Activated naive CD4-positive, alpha-beta T cell (primary cell): ENCODE measurements around the gene MCRIP2.
"Not testable (repeated sequence)": the region's sequence is repeated elsewhere in the genome, so short reads cannot be mapped to it uniquely, and the experiment has no call there.

Experiments used
- DNase-seq, 4 experiments: peaks; one replicate each; lab custom pipeline; 2025; lab: John Stamatoyannopoulos, UW

Gene MCRIP2

DNA sequence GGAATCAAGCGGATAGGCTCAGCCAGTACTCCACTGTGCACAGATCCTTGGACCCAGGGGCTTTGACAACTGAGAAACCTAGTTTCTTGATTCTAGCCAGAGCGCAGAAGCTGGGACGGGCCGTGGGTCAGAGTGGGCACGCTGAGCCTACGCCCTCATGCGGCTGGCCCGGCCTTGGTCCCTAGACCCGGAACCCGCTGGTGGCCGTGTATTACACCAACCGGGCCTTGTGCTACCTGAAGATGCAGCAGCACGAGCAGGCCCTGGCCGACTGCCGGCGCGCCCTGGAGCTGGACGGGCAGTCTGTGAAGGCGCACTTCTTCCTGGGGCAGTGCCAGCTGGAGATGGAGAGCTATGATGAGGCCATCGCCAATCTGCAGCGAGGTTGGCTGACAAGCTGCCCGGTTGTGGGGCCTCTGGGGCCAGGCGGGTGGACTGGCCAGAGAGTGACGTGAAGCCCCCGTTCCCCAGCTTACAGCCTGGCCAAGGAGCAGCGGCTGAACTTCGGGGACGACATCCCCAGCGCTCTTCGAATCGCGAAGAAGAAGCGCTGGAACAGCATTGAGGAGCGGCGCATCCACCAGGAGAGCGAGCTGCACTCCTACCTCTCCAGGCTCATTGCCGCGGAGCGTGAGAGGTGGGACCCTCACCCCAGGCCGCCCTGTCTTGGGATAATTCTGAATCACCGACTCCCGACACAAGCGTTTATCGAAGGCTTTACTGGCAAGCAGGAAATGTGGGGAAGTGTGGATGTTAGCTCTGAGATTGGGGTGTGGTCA lies 39.5 kb downstream of the MCRIP2 start:
- DNase-seq = no peak

DNA sequence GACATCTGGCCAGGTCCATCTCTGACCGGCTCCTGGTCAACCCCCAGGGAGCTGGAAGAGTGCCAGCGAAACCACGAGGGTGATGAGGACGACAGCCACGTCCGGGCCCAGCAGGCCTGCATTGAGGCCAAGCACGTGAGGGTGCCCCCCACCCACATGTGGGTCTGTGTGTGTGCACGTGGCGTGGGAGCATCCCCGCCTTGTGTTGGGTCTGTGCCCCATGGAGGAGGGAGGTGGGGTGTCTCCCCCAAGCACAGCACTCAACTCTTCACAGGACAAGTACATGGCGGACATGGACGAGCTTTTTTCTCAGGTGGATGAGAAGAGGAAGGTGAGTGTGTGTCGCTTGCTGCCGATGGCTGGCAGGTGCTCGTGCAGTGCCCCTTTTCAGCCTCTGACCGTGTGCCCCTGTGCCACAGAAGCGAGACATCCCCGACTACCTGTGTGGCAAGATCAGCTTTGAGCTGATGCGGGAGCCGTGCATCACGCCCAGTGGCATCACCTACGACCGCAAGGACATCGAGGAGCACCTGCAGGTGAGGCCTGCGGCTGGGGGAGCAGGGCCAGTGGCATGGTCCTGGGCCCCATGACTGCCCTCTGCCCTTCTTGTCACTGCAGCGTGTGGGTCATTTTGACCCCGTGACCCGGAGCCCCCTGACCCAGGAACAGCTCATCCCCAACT lies 40.3 kb downstream of the MCRIP2 start:
- no peak for DNase-seq

DNA sequence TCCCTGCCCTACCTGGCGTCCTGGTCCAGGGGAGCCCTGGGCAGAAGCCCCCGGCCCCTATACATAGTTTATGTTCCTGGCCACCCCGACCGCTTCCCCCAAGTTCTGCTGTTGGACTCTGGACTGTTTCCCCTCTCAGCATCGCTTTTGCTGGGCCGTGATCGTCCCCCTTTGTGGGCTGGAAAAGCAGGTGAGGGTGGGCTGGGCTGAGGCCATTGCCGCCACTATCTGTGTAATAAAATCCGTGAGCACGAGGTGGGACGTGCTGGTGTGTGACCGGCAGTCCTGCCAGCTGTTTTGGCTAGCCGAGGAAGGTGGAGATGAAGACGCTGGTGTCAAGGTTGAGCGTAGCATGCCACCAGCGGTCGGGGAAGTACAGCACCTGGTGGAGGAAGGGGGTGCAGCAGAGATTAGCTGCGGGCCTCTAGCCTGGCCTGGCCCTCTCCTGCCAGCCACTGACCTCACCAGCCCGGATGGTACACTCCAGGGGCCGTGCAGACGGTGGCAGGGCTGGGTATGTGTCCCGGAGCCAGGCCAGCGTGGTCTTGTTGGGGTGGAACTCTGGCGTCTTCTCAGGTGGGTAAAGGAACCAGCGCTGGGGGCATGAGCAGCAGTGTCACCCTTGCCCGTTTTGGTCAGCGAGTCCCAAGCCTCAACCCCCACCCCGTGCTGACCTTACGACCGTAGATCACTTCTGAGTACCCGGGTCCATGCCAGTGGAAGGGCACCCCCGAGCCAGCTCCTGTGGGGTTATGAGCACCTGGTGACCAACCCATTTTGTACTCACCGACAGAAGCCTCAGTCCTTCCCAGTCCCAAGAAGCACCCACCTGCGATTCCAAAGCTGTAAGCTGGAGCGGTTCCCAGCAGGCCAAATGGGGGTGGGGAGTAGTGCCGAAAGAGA lies 41.1 kb downstream of the MCRIP2 start:
- no peak for DNase-seq

DNA sequence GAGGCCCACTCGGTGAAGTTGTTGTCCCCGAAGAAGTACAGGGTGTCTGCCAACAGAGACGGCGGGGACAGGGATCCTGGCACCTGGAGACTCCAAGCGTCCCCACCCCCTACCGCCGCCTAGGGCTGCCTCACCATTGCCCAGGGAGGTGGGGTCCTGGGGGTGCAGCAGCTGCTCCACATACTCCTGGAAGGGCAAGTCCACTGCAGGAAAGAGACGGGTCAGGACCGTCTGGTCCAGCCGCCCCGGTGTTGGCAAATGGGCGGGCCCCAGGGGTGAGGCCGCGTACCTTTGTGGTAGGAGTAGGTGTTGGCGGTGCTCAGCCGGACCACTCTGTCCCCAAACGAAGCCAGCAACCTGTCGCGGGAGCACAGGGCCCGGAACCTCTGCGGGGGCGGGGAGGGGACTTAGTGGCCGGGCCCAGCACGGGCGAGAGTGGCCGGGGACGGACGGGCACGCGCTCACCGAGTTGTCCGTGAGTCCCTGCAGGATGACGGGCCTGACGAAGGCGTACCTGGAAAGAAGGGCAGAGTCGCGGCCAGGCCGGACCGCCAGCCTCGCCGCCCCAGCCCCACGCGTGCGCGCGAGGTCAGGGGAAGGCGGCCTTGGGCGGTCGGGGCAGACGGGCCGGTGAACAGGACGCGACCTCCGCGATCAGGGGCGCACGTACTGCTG lies 41.9 kb downstream of the MCRIP2 start:
- no peak for DNase-seq

DNA sequence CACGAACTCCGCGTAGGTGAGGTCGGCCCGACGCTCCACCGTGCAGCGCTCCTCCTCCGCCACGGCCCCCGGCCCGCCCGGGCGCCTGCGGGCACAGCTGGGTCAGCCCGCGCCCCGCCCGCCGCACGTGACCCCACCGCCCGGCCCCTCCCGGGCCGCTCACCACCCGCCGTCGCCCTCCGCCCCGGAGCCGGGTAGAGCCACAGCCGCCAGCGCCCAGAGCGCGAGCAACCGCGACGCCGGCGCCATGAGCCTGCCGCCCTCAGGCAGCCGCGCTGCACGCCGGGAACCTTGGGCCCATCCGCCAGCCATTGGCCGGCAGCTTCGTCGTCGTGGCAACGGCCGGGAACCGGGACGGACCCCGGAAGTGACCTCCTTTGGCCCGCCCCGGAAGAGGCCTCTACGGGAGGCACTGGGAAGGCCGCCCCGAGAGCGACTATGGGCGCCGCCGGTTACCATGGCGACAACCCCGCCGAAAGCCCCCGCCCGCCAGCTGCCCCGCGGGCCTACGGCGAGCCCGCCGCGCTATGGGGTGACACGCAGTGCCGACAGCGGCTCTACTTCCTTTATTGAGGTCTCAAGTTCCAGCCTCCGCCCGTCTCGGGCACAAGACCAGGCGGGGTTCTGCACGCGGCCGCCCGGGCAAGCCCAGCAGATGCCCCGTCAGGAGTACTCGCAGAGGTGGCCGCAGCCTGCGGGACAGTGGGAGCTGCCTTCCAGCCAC lies 42.6 kb downstream of the MCRIP2 start, which contains the start of gene JMJD8:
Gene JMJD8 (minus strand): TSS at position 264 of the 724 bp plus-strand sequence. CDS start 15 bp downstream, at position 249.
- peak; percentile 86 to 94 (median 91) for DNase-seq

DNA sequence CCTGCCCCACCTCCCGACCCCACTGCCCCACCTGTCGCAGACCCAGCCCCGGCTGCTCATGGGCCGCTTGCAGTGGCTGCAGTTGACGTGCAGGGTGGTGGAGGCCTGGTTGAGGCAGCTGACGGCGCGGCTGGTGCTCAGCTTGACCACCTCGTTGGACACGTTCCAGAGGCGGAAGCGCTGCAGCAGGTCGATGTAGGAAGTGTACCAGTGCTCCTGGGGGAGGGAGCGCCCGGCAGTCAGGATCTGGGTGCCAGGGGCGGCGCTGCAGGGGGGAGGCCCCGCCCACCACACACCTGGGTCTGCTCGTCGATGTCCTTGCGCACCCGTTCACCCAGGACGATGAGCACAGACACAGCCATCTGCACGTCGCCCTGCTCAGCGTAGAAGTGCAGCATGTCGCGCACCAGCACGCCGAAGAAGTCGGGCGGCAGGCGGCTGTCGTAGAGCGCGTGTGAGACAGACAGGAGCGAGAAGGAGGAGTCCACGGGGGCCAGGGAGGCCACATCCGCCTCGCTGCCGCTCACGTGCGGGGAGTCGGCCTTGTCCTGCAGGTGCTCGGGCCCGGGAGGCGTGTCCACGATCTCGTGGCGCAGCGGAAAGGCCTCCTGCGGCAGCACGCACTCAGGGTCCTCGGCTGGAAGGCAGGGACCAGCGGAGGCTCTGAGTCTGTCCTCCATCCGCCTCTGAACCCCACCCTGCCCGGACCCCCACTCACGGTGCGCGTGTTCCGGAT lies 43.5 kb downstream of the MCRIP2 start:
- DNase-seq = no peak

DNA sequence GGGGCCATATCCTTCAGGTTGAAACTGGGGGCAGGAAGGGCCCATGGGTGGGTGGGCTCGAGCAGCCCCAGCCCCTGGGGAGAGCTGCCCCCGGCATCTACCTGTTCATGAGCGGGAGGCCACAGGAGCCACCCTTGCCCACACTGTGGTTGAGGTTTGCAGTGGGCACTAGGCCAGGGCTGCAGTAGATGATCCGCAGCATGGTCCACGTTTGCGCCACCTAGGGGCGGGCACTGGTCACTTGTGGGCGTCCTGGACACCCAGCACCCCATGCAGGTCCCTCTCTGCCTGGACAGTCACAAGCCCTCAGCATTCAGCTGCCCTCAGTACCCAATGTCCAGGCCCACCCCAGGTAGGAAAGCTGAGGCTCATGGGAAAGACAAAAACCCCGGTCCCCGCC lies 44.3 kb downstream of the MCRIP2 start:
- no peak for DNase-seq

DNA sequence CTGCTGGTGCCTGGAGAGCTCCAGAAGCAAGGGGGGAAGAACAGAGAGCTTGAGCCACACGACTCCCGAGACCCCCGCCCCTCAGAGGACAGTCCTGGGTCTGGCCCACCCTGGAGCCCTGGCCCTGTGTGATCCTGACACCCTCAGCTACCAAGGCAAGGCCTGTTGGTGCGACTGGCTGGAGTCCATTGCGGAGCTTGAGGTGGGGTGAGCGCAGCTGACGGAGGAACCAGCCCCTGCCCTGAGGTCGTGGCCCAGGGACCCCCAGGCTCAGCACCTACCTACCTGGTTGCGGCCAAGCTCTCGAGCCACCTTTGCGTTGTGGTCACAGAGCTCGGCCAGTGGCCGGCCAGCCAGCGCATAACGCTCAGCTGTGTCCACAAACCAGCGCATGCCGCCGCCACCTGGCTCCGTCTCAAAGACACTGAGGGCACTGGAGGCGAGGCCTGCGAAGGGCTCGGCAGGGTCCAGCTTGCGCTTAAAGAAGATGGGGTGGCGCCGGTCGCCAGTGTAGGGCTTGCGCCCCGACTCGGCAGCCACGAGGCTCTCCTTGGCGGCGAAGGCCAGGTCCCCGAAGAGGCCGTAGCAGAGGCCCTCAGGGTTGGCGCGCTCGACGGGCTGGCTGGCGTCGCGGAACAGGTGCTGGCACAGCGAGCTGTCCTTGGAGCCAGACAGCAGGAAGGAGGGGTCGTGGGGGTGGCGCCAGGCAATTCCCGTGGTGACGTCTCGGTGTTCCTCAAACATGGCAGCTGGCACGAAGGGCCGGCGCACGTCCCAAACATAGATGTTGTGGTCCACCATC lies 45.0 kb downstream of the MCRIP2 start:
- no peak for DNase-seq

DNA sequence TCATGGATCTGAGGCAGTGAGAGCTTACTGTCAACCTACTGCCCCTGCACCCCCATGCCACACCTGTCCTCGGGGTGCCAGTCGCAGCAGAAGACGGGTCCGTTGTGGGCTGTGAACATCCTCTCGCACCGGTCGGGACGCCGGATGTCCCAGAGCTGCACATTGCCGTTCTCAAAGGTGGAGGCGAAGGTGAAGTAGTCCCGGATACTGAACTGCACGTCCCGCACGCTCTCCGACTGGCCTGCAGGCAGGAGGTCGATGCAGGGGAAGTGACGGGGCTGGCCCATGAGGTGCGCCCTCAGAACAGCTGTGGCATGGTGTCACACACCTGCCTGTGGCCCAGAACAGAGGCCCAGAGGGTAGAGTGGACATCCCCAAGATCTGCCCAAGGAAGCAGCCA lies 45.9 kb downstream of the MCRIP2 start:
- DNase-seq = no peak

DNA sequence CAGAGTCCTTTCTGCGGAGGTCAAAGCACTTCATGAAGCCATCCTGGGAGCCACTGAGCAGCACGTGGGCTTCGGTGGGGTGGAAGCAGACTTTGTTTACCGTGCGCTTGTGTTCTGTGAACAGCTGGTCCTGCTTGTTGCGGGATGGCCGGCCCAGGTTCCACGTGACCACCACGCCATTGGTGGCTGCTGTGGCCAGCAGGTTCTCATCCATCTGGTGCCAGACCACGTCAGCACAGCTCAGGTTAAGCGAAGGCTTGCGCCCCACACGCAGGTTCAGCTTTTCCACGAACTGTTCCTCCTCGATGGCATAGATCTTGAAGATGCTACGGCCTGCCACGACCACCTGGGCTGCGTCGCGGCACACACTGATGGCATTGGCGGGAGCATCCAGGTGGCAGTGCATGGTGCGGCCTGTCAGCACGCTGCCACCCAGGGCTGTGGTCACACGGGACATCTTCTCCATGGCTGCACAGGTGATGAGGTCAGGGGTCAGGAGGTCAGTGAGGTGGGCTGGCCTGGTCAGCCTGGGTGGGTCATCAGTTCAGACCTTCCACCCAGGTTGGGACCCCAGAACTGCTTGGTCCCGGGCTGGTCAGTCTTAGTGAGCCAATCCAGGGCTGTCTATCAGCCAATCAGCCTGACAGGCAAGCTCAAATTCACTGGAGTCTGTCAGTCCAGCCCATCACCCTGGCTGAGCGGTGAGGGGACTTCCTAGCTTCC lies 47.7 kb downstream of the MCRIP2 start:
- no peak for DNase-seq

DNA sequence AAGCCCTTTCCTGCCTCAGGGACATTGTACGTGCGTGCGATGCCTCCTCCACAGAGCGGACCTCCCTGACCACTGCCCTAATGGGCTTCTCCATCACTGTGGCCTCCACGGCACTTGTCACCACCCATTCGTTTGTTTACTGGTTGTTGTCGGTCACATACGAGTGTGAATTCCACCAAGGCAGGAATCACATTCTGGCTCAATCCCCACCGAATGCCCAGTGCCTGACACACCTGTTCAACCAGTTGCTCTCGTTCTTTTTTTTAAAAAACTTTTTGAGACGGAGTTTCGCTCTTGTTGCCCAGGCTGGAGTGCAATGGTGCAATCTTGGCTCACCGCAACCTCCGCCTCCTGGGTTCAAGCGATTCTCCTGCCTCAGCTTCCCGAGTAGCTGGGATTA lies 49.6 kb downstream of the MCRIP2 start:
- DNase-seq = not testable (repeated sequence)

DNA sequence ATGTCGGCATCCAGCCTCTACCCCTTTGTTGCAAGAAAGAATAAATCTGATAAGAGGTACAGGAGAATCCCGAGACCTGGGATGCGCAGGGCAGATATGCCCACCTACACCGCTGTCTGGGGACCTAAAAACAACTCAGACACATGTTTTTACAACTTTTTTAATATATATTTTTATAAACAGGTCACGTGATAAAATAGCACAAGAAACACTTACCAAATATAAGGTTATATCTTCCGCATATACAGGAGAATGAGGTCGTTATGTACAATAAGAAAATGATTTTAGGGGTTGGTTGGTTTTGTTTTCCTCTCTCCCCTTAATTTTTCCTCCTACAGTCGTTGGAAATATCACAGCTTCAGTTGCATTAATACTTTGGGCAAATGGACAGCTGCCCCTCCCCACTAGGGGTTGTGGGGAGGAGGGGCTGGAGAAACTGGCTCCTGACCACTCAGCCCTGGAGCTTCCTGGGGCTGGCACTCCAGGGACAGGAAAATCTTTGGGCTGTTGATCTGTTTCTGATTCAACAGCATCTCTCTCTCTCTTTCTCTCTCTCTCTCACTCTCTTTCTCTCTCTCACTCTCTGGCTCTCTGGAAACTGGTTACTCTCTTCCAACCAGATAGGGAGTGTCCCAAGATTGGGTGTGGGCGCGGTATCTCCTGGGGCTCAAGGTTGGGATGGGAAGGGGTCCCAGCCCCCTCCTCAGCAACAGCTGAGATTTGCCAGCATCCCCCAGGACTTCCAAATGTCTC lies 50.9 kb downstream of the MCRIP2 start:
- DNase-seq = no peak

DNA sequence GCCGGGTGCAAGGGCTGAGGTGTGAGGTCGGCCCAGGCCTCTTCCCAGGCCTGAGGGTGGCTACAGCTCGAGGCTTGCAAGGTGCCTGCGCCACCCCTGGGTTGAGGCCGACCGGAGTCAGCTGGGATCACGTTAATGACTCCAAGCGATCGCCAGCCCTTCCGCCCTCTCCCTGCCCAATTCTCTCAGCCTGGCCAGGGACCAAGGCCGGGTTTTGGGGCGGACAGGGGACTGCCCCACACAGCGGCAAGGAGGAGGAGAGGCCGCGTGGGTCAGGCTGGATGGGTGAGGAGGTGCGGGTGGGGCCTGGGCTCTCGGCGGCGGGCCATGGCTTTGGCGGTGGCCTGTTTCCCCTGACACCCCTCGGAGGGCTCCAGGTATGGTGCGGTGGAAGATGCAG lies 51.7 kb downstream of the MCRIP2 start:
- no peak for DNase-seq

DNA sequence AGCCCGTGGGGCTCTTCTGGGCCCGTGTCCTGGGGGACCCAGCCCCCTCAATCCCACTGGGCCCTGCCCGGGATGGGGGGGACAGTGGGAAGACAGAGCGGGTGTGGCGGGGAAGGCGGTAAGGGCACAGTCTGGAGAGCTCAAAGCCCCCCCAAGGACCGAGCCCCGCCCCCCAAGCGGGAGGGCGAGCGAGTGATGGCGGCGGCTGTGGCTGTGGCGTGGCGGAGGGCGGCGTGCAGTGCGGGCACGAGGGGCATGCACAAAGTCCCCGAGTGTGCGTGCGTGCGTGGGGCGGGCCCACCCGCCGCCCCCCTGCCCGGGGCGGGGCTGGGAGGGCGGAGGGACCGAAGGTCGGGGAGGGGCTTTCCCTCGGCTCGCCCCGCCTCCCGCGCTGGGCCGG lies 52.1 kb downstream of the MCRIP2 start:
- peak in 1 of 4 experiments; percentile 28 for DNase-seq

DNA sequence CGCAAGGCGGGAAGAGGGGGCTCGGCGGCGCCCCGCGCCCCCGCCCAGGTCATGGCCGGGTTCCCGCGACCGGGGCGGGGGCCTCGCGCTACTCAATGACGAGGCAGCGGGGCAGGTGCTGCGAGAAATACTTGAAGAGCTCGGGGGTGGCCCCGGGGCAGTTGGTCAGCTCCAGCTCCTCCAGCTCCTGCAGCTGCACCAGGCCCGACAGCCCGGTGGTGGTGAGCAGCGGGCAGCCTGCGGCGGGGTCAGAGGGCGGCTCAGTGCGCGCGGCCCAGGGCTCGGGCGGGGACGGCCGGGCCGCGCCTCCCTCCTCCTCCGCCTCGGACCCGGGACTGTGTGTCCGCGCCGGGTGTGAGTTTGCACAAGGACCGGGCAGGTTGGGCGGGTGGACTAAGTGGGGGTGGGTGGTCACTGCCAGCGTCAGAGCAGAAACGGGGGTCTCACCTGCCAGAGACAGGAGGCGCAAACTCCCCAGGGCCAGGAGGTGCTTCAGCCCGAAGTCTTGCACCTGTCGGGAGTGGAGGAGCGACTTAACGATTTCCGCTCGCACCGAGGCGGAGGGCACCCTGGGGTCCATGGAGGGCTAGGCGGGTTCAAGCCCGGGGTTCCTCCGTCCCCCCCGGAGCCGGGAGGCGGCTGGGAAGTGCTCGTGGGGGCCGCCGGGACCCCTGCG lies 52.7 kb downstream of the MCRIP2 start:
- DNase-seq = no peak

DNA sequence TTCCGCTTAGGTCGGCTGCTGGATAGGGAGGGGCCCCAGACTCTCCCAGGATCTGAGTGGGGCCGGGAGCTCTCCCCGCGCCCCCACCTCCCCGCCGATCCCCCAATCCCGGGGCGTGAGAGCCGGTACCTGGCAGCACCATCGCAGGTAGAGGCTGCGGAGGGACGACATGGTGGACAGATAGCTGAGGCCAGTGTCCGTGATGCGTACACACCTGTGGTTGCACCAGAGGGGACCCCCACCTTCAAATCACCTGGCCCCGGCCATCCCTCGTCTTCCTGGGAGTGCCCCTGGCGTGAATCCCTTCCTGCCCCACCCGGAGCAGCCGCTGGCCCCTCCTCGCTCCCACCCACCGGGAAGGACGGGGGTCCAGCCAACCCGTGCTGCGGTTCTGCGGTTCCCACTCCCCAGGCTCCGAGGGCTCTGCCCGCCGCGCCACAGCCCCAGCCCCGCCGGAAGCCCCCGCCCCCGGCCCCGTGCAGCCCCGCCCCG lies 53.3 kb downstream of the MCRIP2 start:
- DNase-seq = peak in 1 of 4 experiments; percentile 31

DNA sequence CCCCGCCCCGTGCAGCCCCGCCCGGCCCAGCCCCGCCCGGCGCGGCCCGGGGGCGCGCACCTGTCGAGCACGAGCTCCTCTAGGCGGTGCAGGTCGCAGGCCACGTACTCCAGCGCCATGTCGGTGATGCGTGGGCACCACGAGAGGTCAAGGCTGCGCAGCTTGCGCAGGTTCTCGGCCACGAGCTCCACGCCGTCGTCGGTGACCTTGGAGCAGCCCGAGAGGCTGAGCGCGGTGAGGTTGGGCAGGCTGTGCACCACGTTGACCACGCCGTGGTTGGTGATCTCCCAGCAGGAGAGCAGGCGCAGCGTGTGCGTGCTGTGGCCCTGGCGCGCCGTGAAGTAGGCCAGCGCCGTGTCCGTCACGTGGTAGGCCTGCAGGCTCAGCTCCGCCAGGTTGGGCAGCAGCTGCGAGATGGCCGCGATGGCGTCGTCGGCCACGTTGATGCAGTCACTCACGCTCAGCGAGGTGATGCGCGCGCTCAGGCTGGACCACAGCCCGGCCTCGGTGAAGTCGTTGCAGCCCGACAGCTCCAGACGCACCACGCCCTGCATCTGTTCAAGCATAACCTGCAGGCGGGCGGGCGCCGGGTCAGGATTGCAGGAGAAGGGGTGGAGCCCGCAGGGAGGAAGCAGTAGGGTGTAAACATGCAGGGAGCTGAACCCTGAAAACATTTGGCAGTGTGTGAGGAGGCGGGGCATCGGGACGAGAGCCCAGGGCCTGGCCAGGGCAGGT lies 53.9 kb downstream of the MCRIP2 start:
- peak in 3 of 4 experiments; percentile 40 to 81 (median 62) for DNase-seq
